Measurements from ENCODE around the gene TMEM18. TPM values are rescaled to one million over a fixed set of nuclear protein-coding genes. Genes with fewer than 3 reads are reported as not detected.

The TMEM18 gene
- total RNA-seq, 4 donors from 2014 or later, result 20.1 to 44.1 (median 23.4) TPM

DNA sequence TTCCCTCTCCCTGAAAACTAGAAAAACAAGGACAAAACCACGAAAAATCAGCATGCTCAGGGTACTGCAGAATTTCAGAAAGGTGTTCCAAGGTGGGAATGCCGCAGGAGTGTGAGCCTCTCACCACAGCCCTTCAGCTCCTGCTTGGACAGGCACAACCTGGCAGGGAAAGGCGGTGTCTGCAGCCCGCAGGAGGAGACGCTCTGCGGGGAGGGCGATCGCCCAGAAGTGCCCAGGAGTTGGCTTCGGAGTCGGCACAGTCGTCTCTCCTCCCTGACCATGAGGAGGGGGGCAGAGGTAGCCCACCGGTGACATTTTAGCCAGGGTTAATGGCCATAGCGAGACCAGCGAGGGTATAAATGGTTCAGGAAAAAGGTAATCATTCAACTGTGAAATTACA, 57.2 kb downstream of the TMEM18 start:
- WGBS, 2 donors, result 81 to 83% methylated on average over 14 of the region's 14 CpGs

DNA sequence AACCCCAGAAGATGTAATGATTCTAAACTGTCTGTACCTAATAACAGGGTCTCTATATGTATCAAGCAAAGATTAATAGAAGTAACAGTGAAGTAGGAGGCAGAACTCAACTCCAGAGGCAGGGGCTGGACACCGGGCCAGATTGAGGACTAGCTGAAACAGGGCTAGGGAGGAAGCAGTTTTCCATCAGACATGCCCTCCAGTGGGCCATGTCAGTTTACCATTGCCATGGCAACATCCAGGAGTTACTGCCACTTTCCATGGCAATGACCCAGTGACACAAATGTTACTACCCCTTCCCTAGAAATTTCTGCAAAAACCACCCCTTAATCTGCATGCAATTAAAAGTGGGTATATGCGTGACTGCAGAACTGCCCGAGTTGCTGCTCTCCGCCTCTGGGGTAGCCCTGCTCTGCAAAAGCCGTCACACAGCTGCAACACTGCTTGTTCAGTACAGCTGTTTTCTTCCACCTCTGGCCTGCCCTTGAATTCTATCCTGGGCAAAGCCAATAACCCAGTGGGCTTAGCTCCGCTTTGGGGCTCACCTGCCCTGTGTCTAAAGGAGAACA, 58.7 kb downstream of the TMEM18 start:
- Histone ChIP-seq H3K36me3 (no peaks in the 10 kb centered on the region), H3K9me3 (peaks cover 0 to 24% (median 3%) of the 10 kb centered on the region in 4 donors), H3K4me1 (no peaks in the 10 kb centered on the region), H3K4me3 (no peak overlapping the region), H3K27ac (no peak overlapping the region), H3K27me3 (no peaks in the 10 kb centered on the region)
- DNase-seq (ENCODE audit: low spot score in 2 of 2), result no peak
- no peak for TF ChIP-seq POLR2A (IDR thresholded peaks at IDR 0.05)
- TF ChIP-seq, protein P1, sequence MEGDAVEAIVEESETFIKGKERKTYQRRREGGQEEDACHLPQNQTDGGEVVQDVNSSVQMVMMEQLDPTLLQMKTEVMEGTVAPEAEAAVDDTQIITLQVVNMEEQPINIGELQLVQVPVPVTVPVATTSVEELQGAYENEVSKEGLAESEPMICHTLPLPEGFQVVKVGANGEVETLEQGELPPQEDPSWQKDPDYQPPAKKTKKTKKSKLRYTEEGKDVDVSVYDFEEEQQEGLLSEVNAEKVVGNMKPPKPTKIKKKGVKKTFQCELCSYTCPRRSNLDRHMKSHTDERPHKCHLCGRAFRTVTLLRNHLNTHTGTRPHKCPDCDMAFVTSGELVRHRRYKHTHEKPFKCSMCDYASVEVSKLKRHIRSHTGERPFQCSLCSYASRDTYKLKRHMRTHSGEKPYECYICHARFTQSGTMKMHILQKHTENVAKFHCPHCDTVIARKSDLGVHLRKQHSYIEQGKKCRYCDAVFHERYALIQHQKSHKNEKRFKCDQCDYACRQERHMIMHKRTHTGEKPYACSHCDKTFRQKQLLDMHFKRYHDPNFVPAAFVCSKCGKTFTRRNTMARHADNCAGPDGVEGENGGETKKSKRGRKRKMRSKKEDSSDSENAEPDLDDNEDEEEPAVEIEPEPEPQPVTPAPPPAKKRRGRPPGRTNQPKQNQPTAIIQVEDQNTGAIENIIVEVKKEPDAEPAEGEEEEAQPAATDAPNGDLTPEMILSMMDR (IDR thresholded peaks at IDR 0.05), result no peak
- no peak for TF ChIP-seq EP300 (IDR thresholded peaks at IDR 0.05)
- WGBS, 2 donors, result 80 to 82% methylated on average over 6 of the region's 6 CpGs

More for the DNA sequence above, 57.2 kb downstream of the TMEM18 start:
- Histone ChIP-seq H3K9me3 (peaks cover 0 to 24% (median 3%) of the 10 kb centered on the region in 4 donors), H3K27ac (no peak overlapping the region), H3K27me3 (no peaks in the 10 kb centered on the region), H3K4me3 (no peak overlapping the region), H3K4me1 (no peaks in the 10 kb centered on the region), H3K36me3 (no peaks in the 10 kb centered on the region)
- DNase-seq (ENCODE audit: low spot score in 2 of 2), result no peak
- TF ChIP-seq, protein P1 (IDR thresholded peaks at IDR 0.05), result no peak
- TF ChIP-seq POLR2A (IDR thresholded peaks at IDR 0.05) (no peak), EP300 (IDR thresholded peaks at IDR 0.05) (no peak)

DNA sequence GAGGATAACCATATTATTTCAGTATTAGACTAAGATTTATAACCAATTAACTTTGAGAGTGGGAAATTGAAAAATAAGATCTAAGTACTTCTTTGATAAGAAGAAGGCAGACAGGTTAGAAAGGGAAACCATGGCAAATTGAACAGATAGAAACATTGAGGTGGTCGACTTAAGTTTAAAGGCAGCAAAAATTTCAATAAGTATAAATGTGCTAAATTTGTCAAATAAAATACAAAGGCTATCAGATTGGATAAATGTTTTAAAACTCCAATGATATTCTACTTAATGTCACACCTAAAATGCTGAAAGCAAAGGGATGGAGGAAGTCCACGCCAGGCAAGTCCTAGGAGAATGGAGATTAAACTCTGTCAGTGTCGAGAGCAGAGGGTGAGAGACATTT, 59.2 kb downstream of the TMEM18 start:
- no peak overlapping the region for H3K27ac ChIP-seq
- no peaks in the 10 kb centered on the region for H3K4me1 ChIP-seq
- H3K27me3 ChIP-seq, result no peaks in the 10 kb centered on the region
- peaks cover 0 to 24% (median 3%) of the 10 kb centered on the region in 4 donors for H3K9me3 ChIP-seq
- no peak for DNase-seq (ENCODE audit: low spot score in 2 of 2)
- H3K4me3 ChIP-seq, result no peak overlapping the region
- H3K36me3 ChIP-seq, result no peaks in the 10 kb centered on the region
- TF ChIP-seq, protein P1 (IDR thresholded peaks at IDR 0.05), result no peak
- TF ChIP-seq EP300 (IDR thresholded peaks at IDR 0.05) (no peak), POLR2A (IDR thresholded peaks at IDR 0.05) (no peak)
- WGBS, 2 donors, result 82 to 87% methylated on average over 3 of the region's 3 CpGs

Measured in tibial nerve (tissue), 4 donors.